Measurements from ENCODE around the gene MSI2.

The MSI2 gene

DNA sequence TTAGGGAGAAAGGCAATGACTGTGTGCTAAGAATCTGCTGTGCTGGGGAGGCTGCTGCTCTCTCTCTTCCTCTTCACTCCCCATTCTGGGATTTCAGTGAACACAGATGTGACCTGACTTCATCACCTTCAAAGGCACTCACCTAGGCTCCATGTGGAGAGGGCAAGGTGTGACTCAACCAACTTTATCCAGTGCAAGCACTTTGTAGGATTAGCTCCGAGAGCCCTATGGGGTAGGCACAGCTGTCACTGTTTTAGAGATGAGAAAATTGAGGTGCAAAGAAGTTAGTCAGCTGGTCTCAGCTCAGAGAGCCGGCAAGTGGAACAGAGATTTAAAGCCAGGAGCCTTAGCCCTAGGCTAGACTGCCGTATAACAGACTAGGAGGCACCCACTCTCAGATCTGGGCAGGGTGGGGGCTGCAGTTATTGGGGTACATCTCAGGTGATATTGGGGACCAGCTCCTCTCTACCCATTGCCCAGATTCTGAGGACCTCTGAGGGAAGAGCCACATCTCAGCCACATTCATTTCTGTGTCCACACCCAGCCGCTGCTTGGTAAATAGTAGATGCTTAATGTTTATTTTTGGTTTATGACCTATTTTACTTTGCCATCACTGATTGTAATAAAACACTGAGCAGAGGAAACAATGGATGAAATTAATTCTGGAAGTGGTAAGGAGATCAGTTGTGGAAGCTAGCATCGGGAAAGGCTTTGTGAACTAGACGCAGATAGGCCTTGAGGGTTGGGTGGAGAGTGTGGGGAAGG is 350.0 kb downstream of the MSI2 start:
- peak overlapping the region; percentile 76 for H3K4me3 Mint-ChIP-seq
- peaks cover 9% of the 10 kb centered on the region for H3K36me3 Mint-ChIP-seq (ENCODE audit: insufficient read depth)
- no peaks in the 10 kb centered on the region for H3K27me3 Mint-ChIP-seq
- DNase-seq (ENCODE audit: low spot score in 2 of 2) (no peak), ATAC-seq (replicated peaks; ENCODE audit: extremely low read depth, poor library complexity, severe bottlenecking) (no peak)
- H3K4me1 Mint-ChIP-seq = peaks cover 67% of the 10 kb centered on the region
- peak overlapping the region; percentile 90 for H3K27ac Mint-ChIP-seq (ENCODE audit: low read depth)
- H3K9me3 Mint-ChIP-seq = no peaks in the 10 kb centered on the region

- Mint-ChIP-seq H3K4me1 (peaks cover 69% of the 10 kb centered on the region), H3K9me3 (no peaks in the 10 kb centered on the region), H3K27ac (ENCODE audit: low read depth) (no peak overlapping the region), H3K36me3 (ENCODE audit: insufficient read depth) (peaks cover 9% of the 10 kb centered on the region), H3K27me3 (no peaks in the 10 kb centered on the region), H3K4me3 (no peak overlapping the region)
- DNase-seq (ENCODE audit: low spot score in 2 of 2) (no peak), ATAC-seq (replicated peaks; ENCODE audit: extremely low read depth, poor library complexity, severe bottlenecking) (no peak)
Measured at GRCh38 chr17:57607553-57608120, 351.3 kb downstream of the MSI2 start.

- Mint-ChIP-seq H3K4me1 (peaks cover 65% of the 10 kb centered on the region), H3K4me3 (no peak overlapping the region), H3K9me3 (no peaks in the 10 kb centered on the region), H3K36me3 (ENCODE audit: insufficient read depth) (peaks cover 9% of the 10 kb centered on the region), H3K27me3 (no peaks in the 10 kb centered on the region), H3K27ac (ENCODE audit: low read depth) (no peak overlapping the region)
- no peak for DNase-seq (ENCODE audit: low spot score in 2 of 2)
- ATAC-seq (replicated peaks; ENCODE audit: extremely low read depth, poor library complexity, severe bottlenecking) = no peak
Measured at GRCh38 chr17:57608369-57609124, 352.2 kb downstream of the MSI2 start.

GRCh38 chr17:57609125-57609877 is 353.0 kb downstream of the MSI2 start:
- Mint-ChIP-seq H3K4me3 (no peak overlapping the region), H3K4me1 (peaks cover 58% of the 10 kb centered on the region), H3K9me3 (no peaks in the 10 kb centered on the region), H3K27ac (ENCODE audit: low read depth) (no peak overlapping the region), H3K27me3 (no peaks in the 10 kb centered on the region), H3K36me3 (ENCODE audit: insufficient read depth) (peaks cover 8% of the 10 kb centered on the region)
- ATAC-seq (replicated peaks; ENCODE audit: extremely low read depth, poor library complexity, severe bottlenecking) = no peak
- DNase-seq (ENCODE audit: low spot score in 2 of 2) = no peak

GRCh38 chr17:57609878-57610270 is 353.6 kb downstream of the MSI2 start:
- H3K27ac Mint-ChIP-seq (ENCODE audit: low read depth) = no peak overlapping the region

DNA sequence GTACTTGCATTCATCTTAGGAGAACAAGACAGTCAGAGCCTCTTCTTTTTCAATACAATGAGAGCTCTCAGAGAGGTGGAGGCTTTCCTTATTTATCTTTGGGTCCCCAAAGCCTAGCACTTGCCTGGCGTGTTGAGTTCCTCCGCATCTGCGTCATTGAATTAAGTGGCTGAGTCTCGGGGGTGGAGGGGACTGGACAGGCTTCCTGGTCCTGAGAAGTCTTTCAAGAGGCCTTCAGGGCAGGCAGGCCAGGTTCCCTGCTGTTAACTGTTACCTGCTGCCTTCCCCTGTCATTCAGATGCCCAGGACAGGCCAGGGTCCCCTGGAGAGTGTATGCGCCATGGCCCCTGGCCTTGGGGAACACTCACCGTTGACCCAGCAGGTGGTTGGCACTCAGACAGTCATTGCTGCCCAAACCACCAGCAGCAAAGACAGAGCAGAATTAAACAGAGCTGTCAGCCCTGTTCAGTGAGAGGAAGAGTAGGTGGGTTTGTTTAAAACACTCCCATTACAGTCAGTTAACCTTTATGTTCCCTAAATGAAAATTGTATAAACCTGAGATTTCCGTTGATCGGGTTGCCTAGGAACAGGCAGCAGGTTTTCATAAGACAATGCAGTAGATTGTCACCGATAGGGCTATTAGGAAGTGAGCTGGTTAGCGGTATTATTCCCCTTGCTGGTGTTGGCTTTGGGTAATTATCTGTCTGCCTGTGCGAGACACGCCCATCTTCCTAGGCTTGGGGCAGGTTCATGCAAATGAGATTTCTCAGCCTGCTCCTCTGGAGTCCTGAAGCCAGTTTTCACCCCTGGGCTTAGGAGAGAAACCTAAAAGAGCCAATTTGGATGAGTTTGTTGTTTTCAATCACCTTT is 356.1 kb downstream of the MSI2 start:
- ATAC-seq (replicated peaks; ENCODE audit: extremely low read depth, poor library complexity, severe bottlenecking) (peak; percentile 94), DNase-seq (ENCODE audit: low spot score in 2 of 2) (peak in 1 of 2 donors; percentile 39)
- Mint-ChIP-seq H3K36me3 (ENCODE audit: insufficient read depth) (peaks cover 3% of the 10 kb centered on the region), H3K4me3 (peak overlapping the region; percentile 41), H3K27me3 (no peaks in the 10 kb centered on the region), H3K27ac (ENCODE audit: low read depth) (peak overlapping the region; percentile 76), H3K4me1 (peaks cover 34% of the 10 kb centered on the region), H3K9me3 (no peaks in the 10 kb centered on the region)

More at GRCh38 chr17:57609878-57610270, 353.6 kb downstream of the MSI2 start:
- Mint-ChIP-seq H3K27me3 (no peaks in the 10 kb centered on the region), H3K36me3 (ENCODE audit: insufficient read depth) (peaks cover 7% of the 10 kb centered on the region), H3K4me1 (peaks cover 54% of the 10 kb centered on the region), H3K9me3 (no peaks in the 10 kb centered on the region), H3K4me3 (no peak overlapping the region)
- DNase-seq (ENCODE audit: low spot score in 2 of 2) (no peak), ATAC-seq (replicated peaks; ENCODE audit: extremely low read depth, poor library complexity, severe bottlenecking) (no peak)

DNA sequence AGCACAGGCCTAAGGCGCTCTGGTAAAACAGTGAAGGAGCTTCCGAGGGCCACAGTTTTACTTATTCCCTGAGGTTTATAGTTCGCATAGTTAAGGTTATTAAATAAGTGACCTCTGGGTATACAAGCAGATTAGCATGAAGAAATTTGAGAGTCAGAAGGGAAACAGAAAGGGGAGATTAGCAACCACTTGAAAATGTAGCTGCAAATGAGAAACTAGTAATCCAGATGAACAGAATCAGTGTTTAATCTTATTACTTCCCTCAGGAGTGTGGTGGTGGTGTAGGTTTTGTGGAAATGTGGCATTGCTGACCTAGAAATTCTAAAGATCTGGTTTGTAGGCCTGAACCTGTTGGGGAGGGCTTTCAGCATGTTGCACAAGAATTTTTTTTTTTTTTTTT is 358.4 kb downstream of the MSI2 start:
- peaks cover 6% of the 10 kb centered on the region for H3K36me3 Mint-ChIP-seq (ENCODE audit: insufficient read depth)
- no peak overlapping the region for H3K27ac Mint-ChIP-seq (ENCODE audit: low read depth)
- H3K9me3 Mint-ChIP-seq = no peaks in the 10 kb centered on the region
- DNase-seq (ENCODE audit: low spot score in 2 of 2) (no peak), ATAC-seq (replicated peaks; ENCODE audit: extremely low read depth, poor library complexity, severe bottlenecking) (no peak)
- no peaks in the 10 kb centered on the region for H3K27me3 Mint-ChIP-seq
- peaks cover 32% of the 10 kb centered on the region for H3K4me1 Mint-ChIP-seq
- H3K4me3 Mint-ChIP-seq = no peak overlapping the region

DNA sequence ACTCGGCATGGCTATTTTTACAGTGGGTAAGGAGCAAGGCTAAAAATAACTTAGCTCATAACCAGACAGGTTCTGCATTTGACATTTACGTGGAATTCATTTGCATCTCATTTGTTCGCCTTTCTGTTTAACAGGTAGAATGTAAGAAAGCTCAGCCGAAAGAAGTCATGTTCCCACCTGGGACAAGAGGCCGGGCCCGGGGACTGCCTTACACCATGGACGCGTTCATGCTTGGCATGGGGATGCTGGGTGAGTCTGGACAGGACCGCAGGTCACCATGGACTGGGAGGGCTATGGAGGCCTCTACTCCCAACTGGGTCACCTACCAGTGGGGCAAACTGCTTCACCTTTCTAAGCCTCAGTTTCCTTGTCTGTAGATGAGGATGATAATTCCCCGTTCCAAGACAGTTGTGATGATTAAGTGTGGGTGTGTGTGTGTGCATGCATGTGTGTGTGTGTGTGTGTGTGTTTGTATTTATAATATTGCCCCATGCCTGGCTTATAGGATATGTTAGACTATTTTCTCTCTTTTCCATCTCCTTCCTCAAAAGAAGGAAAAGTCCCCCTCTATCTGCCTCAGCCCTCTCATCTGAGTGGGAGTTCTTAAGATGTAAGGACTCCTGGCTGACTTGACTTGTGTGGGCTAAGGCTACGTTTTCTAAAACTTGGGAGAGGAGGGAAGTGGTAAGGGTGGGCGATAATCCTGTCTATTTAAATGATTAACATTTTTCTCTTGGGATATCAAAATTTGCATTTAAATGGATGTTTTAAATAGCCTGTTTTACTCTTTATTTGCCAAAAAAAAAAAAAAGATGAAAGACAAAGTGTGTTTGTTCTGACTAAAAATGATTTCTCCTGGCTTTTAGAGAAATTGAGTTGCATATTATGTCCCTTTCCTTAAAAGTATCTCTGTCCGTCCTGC is 359.8 kb downstream of the MSI2 start:
- Mint-ChIP-seq H3K4me3 (no peak overlapping the region), H3K9me3 (no peaks in the 10 kb centered on the region), H3K4me1 (peaks cover 29% of the 10 kb centered on the region), H3K27me3 (no peaks in the 10 kb centered on the region), H3K36me3 (ENCODE audit: insufficient read depth) (peaks cover 6% of the 10 kb centered on the region), H3K27ac (ENCODE audit: low read depth) (no peak overlapping the region)
- ATAC-seq (replicated peaks; ENCODE audit: extremely low read depth, poor library complexity, severe bottlenecking) = no peak
- no peak for DNase-seq (ENCODE audit: low spot score in 2 of 2)

GRCh38 chr17:57617218-57617617 is 360.9 kb downstream of the MSI2 start:
- peaks cover 6% of the 10 kb centered on the region for H3K36me3 Mint-ChIP-seq (ENCODE audit: insufficient read depth)
- ATAC-seq (replicated peaks; ENCODE audit: extremely low read depth, poor library complexity, severe bottlenecking) (no peak), DNase-seq (ENCODE audit: low spot score in 2 of 2) (no peak)
- peaks cover 17% of the 10 kb centered on the region for H3K4me1 Mint-ChIP-seq
- H3K4me3 Mint-ChIP-seq = no peak overlapping the region
- no peak overlapping the region for H3K27ac Mint-ChIP-seq (ENCODE audit: low read depth)
- H3K9me3 Mint-ChIP-seq = no peaks in the 10 kb centered on the region
- H3K27me3 Mint-ChIP-seq = no peaks in the 10 kb centered on the region

GRCh38 chr17:57619061-57619937 is 363.0 kb downstream of the MSI2 start:
- H3K4me1 Mint-ChIP-seq = peaks cover 19% of the 10 kb centered on the region
- no peak overlapping the region for H3K27ac Mint-ChIP-seq (ENCODE audit: low read depth)
- DNase-seq (ENCODE audit: low spot score in 2 of 2) (no peak), ATAC-seq (replicated peaks; ENCODE audit: extremely low read depth, poor library complexity, severe bottlenecking) (no peak)
- H3K36me3 Mint-ChIP-seq (ENCODE audit: insufficient read depth) = peaks cover 12% of the 10 kb centered on the region
- H3K27me3 Mint-ChIP-seq = no peaks in the 10 kb centered on the region
- H3K9me3 Mint-ChIP-seq = no peaks in the 10 kb centered on the region
- H3K4me3 Mint-ChIP-seq = no peak overlapping the region

Data from central memory CD8-positive, alpha-beta T cell (primary cell).